ENCODE results near the gene ZBTB48.

Gene ZBTB48

DNA sequence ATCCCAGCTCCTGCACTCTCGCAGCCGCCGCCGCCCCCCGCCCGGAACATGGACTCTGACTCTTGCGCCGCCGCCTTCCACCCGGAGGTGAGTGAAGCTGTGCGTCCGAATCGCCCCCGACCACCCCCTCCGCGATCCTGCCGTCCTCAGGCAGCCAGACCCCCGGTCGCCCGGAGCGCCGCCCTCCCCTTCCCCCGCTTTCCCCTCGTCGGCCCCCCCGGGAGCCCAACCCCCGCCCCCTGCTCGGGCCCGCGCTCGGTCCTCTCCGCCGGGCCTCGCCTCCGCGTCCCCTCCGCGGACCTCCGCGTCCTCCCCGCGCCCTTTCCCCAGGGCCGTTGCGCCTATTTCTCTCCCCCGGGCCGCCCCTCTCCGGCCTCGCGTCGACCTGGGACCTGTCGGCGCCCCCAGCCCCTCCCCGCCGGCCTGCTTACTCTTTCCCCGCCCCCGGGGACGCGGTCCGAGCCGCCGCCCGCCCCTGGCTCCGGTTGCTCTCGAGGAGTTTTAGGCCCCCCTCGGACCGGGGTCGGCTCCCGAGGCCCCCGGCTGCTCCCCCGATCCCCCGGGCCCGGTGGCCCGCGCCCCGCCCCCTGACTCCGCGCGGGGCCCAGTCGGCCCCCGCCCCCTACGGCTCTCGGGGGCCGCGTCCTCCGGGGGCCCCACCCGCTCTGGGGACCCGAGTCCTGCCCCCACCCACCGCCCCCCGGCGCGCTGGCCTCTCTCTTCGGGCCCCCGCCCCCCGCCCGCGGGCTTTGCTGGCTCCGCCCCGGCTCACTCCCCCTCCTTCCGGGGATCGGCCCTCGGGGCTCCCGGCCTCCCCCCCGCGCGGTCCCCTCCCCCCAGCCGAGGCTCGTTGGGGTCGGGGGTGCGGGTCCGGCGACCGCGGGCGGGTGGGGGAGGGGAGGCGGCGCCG, 34.5 kb downstream of the ZBTB48 start:
- DNase-seq = peak; percentile 48

DNA sequence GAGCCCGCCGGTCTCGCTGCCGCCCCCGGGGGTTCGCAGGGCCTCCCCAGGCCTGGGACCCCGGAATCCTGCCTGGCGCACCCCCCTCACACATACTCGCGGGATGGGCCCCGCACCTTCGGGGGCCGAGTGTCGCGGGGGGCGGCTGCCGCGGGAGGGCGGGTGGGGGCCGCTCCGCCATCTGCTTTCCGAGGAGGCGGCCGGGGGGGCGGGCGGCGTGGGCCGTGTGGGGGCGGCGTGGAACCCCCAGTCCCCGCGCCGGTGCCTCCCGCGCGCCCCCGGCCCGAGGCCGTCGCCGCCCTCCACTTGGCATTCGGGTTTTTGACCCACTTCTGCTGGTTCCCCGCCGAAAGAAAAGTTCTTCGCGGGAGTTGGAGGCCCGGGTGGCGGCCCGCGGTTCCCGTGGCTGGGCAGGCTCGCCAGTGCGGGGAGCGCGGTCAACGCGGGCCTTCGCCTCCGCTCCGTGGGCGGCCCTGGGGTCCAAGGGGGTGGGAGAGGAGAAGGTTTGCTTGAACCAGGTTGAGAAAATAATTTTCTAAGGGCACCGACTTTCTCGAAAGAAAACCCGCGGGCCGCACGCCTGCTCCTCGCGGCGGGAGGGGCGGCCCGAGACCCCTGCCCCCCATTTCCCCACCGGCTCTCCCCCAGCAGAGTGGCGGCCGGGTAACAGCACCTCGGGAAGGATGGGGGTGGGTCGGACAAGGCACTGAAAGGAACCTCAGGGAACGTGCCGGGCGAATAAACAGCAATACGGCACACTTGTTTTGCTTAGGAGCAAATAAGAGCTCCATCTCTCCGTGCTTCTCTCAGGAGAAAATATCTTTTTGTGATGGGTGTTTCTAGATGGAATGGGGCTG, 35.4 kb downstream of the ZBTB48 start:
- no peak for DNase-seq

DNA sequence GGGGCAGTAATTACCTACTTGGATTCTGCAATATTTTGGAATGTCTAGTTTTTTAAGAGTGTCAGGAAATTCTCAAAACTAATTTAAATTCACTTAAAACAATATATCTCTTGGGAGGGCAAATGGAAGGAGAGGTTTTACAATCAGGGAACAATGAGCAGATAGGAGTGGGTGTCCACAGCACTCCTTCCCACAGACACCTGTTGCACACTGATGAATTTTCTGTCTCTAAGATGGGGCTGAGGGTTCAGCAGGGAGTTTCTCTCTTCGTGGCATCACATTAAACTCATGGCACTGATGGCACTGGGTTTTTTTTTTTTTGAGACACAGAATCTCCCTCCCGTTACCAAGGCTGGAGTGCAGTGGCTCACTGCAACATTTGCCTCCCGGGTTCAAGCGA, 39.3 kb downstream of the ZBTB48 start:
- no peak for DNase-seq

DNA sequence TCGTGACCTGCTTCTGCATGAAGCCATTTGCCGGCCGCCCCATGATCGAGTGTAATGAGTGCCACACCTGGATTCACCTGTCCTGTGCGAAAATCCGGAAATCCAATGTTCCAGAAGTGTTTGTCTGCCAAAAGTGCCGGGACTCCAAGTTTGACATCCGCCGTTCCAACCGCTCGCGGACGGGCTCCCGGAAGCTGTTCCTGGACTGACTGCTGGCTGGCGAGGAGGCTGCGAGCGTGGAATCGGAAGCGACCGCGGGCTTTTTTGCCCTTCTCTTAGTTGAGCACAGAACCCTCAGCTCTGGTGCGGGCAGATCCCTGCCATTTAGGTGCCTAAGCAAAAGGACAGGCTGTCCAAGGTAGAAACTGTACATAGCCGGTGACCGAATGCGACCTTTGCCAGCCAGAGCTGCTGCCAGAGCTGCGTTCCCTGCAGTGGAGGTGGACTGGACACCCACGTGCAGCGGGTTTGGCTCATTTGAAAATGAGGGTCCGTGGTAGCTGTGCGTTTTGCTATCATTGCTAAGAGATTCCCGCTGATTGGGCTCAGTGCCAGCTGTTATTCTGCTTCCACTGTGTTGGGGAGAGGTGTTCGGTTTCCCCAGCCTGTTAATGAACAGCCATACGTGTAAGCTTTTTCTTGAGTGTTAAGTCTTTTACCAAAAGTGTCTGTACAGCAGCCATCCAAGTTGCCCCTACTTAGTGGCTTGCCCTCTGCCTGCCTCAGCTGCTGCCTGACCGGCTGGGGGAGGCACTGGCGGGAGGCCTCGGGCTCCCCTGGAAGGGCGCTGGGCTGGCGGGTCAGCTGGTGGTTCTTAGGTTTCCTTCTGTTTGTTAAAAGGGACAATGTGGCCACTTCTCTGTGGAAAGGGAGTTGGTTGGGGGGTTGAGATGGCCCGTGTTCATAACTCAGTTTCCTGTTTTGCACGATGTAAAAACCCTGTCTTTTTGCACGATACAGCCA, 41.9 kb downstream of the ZBTB48 start:
- DNase-seq = no peak

DNA sequence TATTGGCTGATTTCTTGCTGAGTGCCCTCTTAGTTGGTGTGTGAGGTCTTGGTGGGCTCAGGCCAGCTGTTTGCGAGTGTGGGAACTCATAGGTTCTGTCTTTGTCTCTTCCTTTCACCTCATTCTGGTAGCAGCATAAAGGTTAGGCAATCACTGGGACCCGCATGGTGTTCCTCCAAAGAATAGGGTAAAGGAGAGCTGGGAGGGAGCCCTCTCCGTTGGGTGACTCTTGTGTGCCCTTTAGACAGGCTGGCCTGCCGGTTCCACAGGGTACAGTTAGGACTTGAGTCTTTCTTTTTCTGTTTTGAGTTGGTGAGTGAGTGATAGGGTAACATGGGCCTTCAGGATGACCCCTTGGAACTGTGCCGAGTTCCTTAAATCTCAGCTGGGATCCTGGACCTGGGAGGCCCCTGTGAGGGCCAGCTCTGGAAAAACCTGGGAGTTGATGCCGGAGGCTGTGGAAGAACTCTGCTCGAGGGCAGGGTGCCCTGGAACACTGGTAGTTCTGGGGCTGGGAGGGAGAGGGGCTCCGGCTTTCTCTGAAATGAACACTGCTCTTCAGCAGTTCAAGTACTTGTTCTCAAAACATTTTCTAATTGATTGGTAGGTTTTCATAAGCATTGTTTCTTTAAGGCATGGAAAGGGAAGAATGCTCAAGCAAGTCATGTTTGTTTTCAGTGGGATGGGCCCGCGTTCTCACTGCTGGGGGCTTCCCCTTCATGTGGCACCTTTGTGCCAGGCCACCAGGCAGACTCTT, 42.8 kb downstream of the ZBTB48 start:
- no peak for DNase-seq

DNA sequence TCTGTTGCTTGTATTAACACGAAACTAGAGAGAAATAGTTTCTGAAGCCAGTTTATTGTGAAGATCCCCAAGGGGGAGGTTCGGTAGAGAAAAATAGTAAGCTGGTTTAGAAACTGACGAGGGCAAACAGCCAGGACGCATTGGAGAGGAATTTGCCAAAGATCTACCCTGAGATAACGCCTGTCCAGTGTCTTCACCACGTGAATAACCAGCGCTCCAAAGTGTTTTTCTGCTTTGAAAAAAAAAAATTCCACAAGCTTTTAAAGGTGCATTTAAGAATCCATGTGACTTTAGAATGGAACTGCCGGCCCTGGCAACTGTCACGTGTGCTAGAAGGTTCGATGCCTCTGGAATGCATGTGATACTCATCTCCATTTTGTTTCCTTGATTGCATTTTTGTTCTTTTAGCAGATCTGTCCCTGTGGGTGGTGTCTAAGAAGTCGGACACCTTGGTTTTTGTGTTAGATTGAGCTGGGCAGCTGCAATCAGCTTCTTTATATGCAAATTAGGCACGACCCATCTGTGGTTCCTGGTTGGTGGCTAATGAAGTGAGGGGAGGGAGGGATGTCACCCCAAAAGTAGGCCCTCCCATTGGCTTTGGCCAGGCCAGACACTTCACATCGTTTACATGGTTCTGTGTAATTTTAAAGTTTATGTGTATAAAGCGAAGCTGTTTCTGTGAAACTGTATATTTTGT, 43.6 kb downstream of the ZBTB48 start:
- no peak for DNase-seq

DNA sequence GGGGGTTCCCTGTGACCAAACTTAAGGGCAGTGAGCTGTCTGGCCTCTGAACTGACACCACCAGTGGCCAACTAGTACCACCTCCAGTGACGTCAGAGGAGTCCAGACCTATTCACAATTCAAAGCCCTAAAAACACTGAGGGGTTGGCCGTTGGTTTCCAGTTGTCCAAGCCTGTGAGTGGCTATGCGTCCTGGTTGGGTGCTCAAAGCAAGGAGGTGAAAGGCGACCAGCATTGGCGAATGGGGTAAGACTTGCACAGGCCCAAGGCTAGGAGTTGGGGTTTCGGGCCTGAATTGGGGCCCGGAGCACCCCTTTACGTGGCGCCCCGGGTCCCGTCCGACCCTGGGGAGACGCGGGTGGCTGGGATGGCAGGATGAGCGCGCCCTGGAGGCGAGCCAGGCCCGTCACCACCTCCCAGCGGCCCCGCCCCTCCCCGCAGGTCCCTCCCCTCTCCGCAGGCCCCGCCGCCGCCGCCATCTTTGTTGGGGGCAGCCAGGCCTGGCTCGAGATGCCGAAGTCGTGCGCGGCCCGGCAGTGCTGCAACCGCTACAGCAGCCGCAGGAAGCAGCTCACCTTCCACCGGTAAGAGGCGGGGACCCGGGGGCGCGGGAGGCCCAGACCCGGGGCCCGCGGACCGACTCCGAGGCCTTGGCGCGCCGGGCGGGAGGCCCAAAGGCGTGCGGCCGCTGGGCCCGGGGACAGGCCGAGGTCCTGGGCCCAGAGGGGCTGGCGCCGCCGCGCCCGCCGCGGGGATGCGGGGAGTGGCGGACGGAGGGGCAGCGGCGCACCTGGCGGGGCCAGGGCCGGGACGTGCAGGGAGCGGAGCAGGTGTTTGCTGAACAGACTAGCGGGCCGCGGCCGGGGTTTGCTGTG, 45.2 kb downstream of the ZBTB48 start, which contains the start of gene THAP3:
Gene THAP3 (plus strand): TSS at position 159 of the 874 bp plus-strand sequence. CDS start 351 bp downstream, at position 510.
- peak; percentile 82 for DNase-seq

DNA sequence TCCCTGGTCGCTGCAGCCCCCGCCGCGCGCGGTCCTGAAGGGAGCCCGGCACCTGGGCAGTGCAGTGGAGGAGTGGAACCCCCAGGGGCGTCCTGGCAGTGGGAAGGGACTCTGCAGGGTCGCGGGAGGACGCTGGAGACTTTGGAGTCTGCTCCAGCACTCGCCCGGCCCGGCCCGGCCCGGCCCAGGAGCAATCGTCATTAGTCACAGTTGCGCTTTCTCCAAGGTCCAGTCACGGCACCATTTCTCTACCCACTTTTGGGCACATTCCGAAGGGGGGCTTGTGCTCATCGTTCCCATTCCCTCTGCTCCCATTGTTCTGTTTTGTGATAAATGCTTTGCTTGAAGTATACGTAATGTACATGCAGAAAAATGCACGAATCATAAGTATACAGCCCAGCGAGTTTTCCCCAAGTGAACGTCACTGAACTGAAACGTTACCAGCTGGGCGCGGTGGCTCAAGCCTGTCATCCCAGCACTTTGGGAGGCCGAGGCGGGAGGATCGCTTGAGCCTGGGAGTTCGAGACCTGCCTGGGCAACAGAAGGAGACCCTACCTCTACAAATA, 45.9 kb downstream of the ZBTB48 start:
- peak; percentile 67 for DNase-seq

DNA sequence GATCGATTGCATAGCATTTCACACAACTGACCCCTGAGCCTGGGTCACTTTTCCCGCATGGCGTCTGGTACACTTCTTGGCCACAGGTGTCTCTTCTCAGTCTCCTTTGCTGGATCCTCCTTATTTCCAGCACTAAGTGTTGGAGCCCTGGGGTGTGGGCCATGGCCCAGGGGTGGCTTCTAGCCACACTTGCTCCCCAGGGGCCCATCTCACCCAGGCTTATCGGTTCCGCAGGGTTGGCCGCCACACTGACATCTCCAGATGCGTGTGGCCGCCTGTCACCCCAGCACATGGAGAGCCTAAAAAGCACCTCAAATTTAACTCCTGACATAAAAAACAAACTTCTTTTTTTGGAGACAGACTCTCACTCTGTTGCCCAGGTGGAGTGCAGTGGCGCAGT, 47.2 kb downstream of the ZBTB48 start:
- no peak for DNase-seq

DNA sequence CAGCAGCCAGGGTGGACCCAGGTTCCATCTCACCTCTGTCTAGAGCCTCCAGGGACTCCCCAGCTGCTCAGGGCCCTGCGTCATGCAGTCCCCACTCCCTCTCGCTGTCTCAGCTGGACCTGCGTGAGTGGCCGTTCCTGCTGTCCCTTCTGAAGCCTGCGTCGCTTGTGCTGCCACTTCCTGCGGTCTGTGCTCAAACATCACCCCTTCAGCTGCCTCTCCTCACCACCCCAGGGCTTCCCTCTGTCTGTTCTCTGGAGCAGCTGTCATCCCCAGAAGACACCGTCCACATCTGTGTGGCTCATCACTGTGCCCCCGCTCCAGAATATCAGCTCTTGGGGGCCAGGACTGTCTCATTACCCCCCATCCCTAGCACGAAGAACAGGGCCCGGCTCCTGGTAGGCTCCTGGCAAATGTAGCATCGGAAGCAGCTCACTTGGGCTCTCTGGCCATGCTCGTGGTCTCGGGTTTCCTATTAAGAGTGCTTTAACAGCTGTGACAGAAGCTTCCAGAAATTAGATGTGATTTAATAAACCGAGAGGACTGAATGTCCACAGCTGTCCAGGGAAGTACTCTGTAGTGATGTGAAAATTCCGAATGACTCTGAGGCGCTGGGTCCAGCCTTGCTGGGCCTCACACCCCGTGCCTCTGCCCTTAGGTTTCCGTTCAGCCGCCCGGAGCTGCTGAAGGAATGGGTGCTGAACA, 48.2 kb downstream of the ZBTB48 start:
- no peak for DNase-seq

DNA sequence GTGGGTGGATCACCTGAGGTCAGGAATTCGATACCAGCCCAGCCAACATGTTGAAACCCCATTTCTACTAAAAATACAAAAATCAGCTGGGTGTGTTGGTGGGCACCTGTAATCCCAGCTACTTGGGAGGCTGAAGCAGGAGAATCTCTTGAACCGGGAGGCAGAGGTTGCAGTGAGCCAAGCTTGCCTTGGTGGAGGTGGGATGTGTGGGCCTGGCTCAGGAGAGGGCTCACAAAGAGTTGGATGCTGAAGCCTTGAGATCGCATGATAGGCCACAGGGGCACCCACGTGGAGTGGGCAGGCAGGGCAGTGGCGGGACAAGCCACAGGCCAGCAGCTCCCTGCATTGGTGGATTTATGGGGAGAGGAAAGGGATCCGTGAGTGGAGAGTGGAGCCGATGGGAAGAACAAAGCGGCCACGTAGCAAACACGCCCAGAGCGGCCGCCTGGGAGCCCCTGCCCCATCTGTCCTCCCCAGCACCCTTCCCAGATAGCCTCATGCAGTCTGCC, 49.2 kb downstream of the ZBTB48 start:
- DNase-seq = no peak

DNA sequence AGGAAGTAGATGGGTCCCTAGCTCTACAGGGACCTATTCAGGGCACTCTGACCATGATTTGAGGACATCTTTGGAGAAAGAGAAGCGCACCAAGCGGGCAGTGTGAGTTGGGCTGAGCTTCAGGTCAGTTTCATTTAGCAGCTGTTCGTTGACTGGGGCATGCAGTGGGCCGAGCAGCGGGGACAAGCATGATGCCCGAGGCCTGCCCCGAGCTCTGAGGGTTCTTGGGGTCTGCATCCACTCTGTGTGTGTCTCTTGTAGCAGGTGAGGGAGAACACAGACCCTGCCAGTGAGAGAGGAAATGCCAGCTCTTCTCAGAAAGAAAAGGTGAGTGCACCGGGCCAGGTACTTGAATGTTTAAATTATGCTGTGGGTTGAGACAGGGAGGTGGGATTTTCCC, 50.2 kb downstream of the ZBTB48 start:
- DNase-seq = no peak

DNA sequence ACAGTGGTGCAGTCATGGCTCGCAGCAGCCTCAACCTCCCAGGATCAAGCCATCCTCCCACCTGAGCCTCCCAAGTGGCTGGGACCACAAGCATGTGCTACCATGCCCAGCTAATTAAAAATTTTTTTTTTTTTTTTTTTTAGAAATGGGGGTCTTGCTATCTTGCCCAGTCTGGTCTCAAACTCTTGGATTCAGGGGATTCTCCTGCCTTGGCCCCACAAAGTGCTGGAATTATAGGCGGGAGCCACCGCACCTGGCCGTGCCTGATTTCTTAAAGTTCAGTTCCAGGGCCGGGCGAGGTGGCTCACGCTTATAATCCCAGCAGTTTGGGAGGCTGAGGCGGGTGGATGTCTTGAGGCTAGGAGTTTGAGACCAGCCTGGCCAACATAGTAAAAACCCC, 51.3 kb downstream of the ZBTB48 start:
- DNase-seq = no peak

DNA sequence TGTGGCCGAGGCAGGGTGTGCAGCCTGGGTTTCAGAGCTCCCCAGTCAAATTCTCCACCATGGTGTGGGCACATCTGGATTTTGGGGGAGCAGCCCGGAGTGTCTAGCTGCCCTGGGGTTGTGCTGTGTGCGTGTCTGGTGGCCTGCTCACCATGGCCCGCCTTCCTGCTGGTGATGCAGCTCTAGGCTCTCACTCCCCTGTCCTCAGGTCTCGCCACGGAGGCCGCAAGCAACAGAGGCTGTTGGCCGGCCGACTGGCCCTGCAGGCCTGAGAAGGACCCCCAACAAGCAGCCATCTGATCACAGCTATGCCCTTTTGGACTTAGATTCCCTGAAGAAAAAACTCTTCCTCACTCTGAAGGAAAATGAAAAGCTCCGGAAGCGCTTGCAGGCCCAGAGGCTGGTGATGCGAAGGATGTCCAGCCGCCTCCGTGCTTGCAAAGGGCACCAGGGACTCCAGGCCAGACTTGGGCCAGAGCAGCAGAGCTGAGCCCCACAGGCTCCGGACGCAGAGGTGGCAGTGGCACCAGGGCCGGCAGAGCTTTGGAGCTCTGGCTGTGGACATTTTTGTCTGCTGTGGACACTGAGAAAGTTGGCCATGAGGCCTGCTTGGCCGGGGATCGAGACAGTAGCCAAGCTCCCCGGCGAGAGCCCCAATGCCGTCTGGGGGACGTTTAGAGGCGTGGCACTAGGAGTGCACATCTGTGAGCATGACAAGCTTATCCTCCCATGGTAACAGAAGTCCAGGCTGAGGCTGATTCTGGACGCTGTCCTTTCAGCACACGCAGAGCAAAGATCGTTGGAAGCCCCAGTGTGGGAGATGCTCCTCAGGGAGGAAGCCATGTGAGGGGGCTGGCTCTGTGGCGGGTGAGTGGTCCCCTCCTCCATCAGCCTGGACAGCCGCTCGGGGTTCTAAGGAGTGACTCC, 53.1 kb downstream of the ZBTB48 start:
- DNase-seq = no peak

DNA sequence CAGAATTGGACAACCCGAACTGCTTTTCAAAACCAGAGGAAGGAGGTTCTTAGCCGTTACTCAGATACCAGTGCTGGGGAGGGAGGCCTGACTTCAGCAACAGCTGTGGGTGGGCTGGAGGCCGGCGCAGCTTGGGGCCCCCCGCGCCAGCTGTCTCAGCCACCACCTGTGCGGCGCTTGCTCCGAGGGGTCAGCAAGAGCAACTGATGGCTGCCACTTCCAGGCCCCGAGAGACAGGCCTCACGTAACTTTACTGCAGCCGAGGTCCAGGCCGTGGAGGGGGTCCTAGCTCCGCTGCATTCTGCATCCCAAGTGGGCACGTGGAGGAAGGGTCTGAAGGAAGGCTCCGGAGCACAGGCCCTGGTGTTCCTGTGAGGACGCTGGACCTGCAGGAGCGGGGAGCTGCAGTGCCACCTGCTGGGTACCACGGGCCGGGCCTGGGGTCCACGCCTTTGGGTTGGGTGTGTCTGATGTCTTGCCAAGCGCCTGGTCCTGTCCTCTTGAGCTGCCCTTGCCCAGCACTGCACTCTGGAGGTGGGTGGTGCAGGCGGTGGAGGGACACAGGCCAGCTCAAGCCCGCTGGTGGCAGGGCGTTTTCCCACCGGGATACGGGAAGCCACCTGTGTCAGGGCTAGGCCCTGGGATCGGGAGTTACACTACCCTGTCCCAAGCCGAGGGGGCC, 54.7 kb downstream of the ZBTB48 start:
- DNase-seq = peak; percentile 27

DNA sequence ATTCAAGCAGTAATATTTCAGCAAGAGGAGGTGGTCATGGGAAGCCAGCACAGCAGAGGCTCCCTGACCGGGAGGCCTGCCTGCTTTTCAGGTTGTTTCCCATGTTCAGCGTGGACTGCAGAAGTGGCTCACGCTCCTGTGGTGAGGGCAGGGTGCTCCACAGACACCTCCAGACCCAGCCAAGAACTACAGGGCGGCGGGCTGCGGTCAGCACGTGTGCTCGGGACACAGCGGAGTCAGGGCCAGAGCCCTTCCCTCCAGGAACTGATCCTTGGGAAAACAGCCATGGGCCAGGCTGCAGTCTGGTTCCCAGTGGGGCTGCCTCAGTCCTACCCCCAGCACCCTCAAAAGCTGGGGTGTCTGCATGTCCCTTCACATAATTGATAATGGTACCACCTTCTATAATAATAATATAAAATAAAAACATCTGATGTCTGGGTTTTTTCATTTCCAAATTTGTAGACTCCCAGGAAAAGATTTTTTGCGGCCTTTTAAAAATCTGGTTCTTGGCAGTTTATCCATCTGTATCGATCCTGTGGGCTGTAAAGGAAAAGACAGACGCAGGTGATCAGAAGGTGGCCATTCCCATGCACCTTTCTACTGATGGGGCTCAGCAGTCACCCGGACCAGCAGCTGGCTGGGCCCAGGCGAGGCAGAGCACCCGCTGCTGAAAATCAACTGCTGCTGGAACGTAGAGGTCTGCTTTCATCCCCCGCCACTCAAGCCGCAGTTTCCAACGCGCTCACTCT, 55.5 kb downstream of the ZBTB48 start:
- DNase-seq = no peak
